Pons (tissue), 1 donor: Measurements from ENCODE around the gene NMRK1.

Source experiments
- DNase-seq: peaks from one replicate; pipeline ENCODE4 v3.0.0-alpha.2; 2016; ENCODE audit warnings: low spot score

NMRK1 gene

GRCh38 chr9:75061169-75061568, 26.8 kb downstream of the NMRK1 start:
- no peak for DNase-seq

DNA sequence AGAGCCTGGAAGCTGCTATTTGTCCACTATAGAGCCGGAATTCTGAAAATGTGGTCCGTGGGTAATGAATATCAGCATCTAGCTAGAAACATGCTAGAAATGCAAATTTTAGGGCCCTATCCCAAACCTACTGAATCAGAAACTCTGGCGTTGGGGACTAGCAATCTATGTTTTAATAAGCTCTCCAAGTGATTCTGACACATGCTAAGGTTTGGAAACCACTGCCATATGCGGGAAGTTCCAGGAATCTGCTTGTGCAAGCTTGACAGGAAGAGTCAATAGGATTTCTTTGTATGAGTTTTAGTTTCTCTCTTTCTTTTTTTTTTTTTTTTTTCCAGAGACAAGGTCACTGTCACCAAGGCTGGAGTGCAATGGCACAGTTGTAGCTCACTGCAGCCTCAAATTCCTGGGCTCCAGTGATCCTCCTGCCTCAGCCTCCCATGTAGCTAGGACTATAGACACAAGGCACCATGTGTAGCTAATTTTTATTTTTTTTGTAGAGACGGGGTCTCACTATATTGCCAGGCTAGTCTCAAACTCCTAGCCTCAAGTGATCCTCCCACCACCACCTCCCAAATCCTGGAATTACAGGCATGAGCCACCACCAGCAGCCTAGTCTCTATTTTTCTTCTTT, 33.5 kb downstream of the NMRK1 start:
- no peak for DNase-seq

GRCh38 chr9:75053869-75054268, 34.1 kb downstream of the NMRK1 start:
- no peak for DNase-seq

GRCh38 chr9:75051285-75051684, 36.7 kb downstream of the NMRK1 start:
- DNase-seq: no peak

DNA sequence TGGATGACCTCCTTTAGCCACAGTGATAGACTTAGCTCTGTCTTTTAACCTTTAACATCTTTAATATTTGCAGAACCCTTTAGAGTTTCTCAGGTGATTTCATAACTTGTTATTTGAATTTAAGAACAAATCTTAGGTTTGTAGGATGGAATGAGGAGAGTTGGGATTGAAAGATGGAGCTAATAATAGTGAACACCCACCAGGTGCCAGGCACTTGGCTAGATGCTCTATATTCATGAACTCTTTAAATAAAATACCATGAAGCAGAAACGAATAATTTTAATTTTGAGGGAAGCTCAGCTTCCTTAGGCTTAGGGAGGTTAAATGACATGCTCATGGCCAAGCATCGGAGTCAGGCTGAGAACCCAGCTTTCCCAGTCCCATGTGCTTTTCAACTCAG, 40.4 kb downstream of the NMRK1 start:
- DNase-seq: no peak

GRCh38 chr9:75046725-75047345, 41.1 kb downstream of the NMRK1 start:
- no peak for DNase-seq

DNA sequence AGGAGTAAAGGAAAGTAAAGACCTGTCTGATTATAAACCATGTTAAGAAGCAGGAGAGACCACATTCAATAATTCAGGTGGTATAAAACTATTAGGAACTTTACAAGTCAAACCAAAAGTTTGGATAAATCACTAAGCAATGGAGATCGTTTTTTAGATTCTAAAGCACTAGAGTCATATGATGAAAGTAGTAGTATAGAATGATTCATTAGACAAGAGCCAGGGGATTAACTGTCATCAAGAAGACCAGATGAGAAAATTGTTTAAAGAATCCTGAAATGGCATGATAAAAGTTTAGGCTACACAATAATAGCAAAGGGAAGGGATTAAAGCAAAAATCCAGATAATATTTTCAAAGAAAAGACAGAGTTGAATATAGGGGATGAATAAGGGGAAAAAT, 46.9 kb downstream of the NMRK1 start:
- DNase-seq: no peak

- DNase-seq: no peak
These were observed 48.2 kb downstream of the NMRK1 start for GRCh38 chr9:75039801-75040200.

- no peak for DNase-seq
These were observed 48.9 kb downstream of the NMRK1 start for GRCh38 chr9:75039009-75039408.

DNA sequence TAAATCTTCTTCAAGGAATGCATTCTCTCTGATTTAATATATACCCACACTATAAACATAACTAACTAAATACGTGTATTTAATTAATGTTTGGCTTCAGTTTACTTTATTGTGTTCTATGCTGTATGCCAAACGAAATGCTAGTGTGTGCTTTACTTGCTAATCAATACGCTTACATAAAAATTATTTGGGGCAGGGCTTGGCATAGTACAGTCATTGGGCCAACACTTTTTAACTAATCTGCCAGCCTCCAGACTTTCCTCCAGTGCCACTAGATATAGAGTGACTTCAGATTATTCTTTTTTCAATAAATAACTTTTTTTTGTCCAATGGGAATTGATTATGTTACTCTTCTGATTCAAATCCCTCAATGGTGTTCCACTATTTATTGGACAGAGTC, 51.2 kb downstream of the NMRK1 start:
- no peak for DNase-seq

DNA sequence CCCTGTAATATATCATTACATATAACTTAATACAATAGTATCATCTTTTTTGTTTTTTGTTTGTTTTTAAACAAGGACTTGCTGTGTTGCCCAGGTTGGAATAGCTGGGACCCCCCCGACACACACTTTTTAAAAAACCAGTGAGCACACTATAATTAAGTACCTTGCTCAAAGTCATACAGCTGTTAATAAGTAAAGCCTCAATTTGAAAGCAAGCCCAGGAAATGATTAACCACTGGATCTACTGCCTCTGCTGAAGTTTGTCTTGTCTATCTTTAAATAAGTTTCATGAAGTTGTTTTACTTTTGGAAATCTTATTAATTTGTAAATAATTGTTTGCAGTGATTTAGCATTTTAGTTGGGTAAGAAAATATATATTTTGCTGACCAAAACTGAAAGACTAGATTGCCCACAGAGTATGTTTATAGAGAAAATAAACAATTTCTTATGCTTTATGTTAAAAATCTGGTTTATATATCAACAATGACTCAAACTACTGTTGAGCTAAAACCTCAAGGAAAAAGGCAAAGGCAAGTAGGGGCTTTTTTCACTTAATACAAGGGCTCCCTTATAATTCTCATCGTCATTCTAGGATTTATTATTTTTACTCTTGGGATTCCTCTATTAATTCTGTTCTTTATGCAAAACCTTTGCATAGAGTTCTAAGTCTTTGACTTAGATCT, 54.0 kb downstream of the NMRK1 start:
- no peak for DNase-seq

DNA sequence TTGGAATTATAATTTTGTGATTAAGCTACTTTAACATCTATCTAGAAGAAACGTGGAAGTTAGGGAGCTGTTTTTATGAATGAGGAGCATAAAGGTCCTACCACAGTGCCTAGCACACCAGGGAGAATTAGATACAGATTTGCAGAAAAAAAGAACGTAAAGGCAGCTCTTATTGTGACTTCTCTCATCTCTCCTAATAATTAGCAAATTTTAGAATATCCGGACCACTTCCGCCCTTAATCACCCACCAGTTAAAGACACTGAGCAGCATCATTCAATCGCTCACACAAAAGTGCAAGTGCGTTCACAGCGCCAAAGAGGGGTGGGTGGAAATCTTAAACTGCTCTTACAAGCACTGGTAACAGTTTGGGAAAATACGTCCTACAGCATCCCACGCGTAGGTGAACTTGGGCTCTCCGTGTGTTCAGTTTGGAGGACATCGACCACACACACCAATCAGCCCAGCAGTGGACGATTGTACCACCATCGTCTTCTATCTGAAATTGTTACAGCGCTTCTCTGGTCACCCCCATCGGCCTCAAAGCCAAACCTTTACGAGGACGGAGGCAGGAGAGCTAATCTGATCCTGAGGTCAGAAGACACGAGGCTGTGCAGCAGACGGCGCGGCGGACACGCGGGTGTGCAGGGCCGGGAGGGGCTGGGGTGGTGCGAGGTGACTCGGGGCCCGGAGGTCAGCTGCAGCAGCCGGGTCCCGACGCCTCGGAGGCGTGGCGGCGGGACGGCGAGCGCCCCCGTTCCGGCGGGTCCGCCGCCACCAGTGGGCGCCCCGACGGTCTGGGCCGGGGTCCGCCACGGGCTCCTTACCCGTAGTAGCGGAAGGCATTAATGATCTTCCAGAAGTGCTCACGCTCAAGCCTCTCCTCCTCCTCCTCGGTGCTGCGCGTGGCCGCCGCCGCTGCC, 60.5 kb downstream of the NMRK1 start:
- peak; percentile 46 for DNase-seq

DNA sequence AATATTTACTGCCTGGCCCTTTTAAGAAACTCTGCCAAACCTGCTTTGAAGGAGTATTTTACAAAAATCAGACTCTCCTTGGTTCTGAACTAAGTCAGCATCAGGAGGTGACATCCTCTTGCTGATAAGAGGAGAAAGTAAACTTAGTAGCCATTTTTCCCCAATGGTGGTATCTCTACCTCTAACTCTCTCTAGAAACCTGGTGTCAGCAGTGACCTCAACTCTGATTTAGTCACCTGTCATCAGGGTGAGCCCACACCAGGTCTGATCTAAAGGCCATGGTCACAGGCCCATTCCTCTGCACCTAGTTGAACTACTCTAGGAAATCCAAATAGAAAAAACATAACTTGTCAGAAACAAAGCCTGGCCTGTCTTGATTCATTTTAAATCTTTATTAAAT, 64.1 kb downstream of the NMRK1 start:
- no peak for DNase-seq

DNA sequence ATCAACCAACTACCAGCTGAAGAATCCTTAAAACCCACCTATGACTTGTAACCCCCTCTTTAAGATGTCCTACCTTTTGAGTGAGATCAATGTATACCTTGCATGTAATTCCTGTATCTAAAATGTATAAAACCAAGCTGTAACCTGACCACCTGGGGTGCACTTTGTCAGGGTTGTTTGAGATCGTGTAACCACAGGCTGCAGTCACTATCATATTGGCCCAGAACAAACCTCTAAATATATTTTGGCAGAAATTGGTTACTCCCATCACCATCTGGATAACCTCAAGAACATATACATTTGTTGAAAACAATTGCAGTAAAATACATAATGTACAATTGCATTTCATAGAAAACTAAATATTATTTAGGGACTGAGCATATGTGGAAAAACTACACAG, 68.3 kb downstream of the NMRK1 start:
- DNase-seq: no peak

GRCh38 chr9:75019022-75019421, 68.9 kb downstream of the NMRK1 start:
- no peak for DNase-seq

DNA sequence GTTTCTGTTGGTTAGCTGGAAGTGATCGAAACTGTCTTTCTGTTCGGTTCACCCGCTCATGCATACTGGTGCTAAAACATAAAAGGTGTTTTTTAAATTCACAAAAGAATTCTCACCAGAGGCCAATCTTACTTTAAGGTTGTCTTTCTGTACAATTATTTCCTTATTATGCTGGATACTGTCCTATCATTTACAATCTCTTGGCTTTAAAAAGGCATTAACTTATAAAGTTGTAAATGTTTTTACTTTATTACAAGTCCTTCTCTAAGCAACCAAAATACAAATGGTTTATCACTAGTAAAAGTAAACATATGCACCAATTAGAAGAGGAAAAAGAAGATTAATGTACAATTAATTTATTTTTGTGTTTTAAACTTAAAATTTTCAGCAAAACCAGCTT, 70.6 kb downstream of the NMRK1 start:
- DNase-seq: no peak

DNA sequence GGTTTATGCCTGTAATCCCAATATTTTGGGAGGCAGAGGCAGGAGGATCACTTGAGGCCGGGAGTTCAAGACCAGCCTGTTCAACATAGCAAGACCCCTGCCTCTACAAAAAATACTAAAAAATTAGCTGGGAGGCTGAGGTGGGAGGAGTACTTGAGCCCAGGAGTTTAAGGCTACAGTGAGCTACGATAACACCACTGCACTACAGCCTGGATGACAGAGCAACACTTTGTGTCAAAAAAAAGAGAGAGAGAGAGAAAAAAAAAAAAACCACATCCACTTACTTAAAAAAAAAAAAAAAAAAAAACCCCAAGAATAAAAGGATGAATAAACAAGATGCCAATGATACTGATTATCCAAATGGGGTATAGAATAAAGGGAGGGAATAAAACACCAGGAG, 74.2 kb downstream of the NMRK1 start:
- DNase-seq: no peak
